Upper lobe of left lung (tissue), 6 donors: ENCODE measurements around the gene SLC6A18. TPM values are rescaled to one million over a fixed set of nuclear protein-coding genes. Genes with fewer than 3 reads are reported as not detected.

ENCODE experiments used
- ATAC-seq, 2 donors: fragments of 200-7000 bp; cut with Tn5 transposase; one replicate each; pipeline ENCODE4 v1.9.1; 2022; ENCODE audit warnings: mild to moderate bottlenecking in 2 of 2, moderate library complexity in 2 of 2; ENCODE audit not compliant: low FRiP score in 2 of 2
- DNase-seq, 2 donors: peaks; one replicate each; pipeline ENCODE4 v3.0.0-alpha.2; 2019 to 2020
- H3K27ac ChIP-seq, 4 donors: fragments of 200-600 bp; sonication (generic); one replicate each; pipeline ENCODE4 v1.5.1; 2016 to 2019
- H3K27me3 ChIP-seq, 4 donors: fragments of 200-600 bp; sonication (generic); one replicate each; pipeline ENCODE4 v1.5.1; 2017 to 2019
- H3K36me3 ChIP-seq, 4 donors: fragments of 200-600 bp; sonication (generic); one replicate each; pipeline ENCODE4 v1.5.1; 2016 to 2019
- H3K4me1 ChIP-seq, 4 donors: fragments of 200-600 bp; sonication (generic); one replicate each; pipeline ENCODE4 v1.5.1; 2018 to 2019
- H3K4me3 ChIP-seq, 4 donors: fragments of 200-600 bp; sonication (generic); one replicate each; pipeline ENCODE4 v1.5.1; 2017 to 2019; ENCODE audit warnings: mild to moderate bottlenecking in 2 of 4, moderate library complexity in 1 of 4
- H3K9me3 ChIP-seq, 4 donors: fragments of 200-600 bp; sonication (generic); one replicate each; pipeline ENCODE4 v1.5.1; 2018 to 2019
- EP300 ChIP-seq, 4 donors: sonication (generic); formaldehyde crosslinking; IDR thresholded peaks; one replicate each; pipeline ENCODE4 v1.5.1; 2017; ENCODE audit warnings: antibody characterized with exemption in 4 of 4, control low read depth in 2 of 4
- POLR2A ChIP-seq, 4 donors: fragments of 450-650 bp; IDR thresholded peaks; one replicate each; pipeline ENCODE4 v1.5.1; 2016 to 2017; ENCODE audit warnings: antibody characterized with exemption in 4 of 4, mild to moderate bottlenecking in 2 of 4
- POLR2AphosphoS5 ChIP-seq, 2 donors: sonication (generic); formaldehyde crosslinking; IDR thresholded peaks; one replicate each; pipeline ENCODE4 v1.5.1; 2017; ENCODE audit warnings: antibody characterized with exemption in 2 of 2
- WGBS, 2 donors: methylation state at CpG; one replicate each; pipeline ENCODE4 v1.1.5; 2017 to 2018; 5-methylcytosine and 5-hydroxymethylcytosine counted together
- total RNA-seq, 6 donors: library from RNA; depleted of rRNA in 4 of 6; stranded (reverse); fragments of >200 nt in 4 of 6; gene quantifications; one replicate each; pipeline versions ENCODE4 v1.1.0 to v1.2.1, GENCODE V29; 2016 to 2021
- TF ChIP-seq, protein P1 (sequence below), 6 experiments: fragments of 450-650 bp in 4 of 6; fragments of 200-600 bp in 2 of 6; sonication (generic) in 2 of 6; IDR thresholded peaks; one replicate each; pipeline ENCODE4 v1.5.1; 2016 to 2019; ENCODE audit warnings: antibody characterized with exemption in 6 of 6
- donor health status: DM: no; HTN: no; CAD: no; lungs with moderate emphysema.
- donor health status: DM: no; HTN: yes; CAD: no; lungs with severe emphysema.

SLC6A18 gene, protein sequence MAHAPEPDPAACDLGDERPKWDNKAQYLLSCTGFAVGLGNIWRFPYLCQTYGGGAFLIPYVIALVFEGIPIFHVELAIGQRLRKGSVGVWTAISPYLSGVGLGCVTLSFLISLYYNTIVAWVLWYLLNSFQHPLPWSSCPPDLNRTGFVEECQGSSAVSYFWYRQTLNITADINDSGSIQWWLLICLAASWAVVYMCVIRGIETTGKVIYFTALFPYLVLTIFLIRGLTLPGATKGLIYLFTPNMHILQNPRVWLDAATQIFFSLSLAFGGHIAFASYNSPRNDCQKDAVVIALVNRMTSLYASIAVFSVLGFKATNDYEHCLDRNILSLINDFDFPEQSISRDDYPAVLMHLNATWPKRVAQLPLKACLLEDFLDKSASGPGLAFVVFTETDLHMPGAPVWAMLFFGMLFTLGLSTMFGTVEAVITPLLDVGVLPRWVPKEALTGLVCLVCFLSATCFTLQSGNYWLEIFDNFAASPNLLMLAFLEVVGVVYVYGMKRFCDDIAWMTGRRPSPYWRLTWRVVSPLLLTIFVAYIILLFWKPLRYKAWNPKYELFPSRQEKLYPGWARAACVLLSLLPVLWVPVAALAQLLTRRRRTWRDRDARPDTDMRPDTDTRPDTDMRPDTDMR
- not detected for total RNA-seq

DNA sequence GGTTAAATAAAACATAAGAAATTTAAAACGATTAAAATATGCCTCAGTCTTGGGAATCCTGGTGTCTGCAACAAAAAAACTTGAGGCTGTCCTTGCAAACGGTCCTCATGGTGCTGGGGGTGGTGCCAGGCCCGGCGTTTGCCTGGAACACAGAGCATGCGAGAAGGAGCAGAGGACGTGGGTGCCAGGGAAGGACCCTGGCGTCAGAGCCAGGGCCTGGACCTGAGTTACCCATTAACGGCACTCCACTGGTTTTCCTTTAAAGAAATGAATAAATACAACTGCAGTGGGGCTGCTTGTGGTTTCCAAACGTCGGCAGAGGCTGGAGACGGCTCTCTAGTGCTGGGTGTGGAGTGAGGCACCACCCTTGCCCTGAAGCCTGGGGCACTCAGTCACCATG is at the start of gene SLC6A18:
Gene SLC6A18 (plus strand): TSS at position 301 of the 400 bp plus-strand sequence. CDS start 97 bp downstream, at position 398.
- WGBS, 2 donors: 60 to 69% methylated on average over 11 of the region's 11 CpGs
- peak in 1 of 2 donors; percentile 29 for DNase-seq
- no peak for TF ChIP-seq POLR2AphosphoS5 (IDR thresholded peaks at IDR 0.05)
- TF ChIP-seq, protein P1, sequence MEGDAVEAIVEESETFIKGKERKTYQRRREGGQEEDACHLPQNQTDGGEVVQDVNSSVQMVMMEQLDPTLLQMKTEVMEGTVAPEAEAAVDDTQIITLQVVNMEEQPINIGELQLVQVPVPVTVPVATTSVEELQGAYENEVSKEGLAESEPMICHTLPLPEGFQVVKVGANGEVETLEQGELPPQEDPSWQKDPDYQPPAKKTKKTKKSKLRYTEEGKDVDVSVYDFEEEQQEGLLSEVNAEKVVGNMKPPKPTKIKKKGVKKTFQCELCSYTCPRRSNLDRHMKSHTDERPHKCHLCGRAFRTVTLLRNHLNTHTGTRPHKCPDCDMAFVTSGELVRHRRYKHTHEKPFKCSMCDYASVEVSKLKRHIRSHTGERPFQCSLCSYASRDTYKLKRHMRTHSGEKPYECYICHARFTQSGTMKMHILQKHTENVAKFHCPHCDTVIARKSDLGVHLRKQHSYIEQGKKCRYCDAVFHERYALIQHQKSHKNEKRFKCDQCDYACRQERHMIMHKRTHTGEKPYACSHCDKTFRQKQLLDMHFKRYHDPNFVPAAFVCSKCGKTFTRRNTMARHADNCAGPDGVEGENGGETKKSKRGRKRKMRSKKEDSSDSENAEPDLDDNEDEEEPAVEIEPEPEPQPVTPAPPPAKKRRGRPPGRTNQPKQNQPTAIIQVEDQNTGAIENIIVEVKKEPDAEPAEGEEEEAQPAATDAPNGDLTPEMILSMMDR (IDR thresholded peaks at IDR 0.05): no peak
- TF ChIP-seq POLR2A (IDR thresholded peaks at IDR 0.05): no peak
- no peak for TF ChIP-seq EP300 (IDR thresholded peaks at IDR 0.05)
- peaks cover 0 to 5% (median 0%) of the 10 kb centered on the region in 4 donors for H3K4me1 ChIP-seq
- H3K27me3 ChIP-seq: no peaks in the 10 kb centered on the region
- ATAC-seq: no peak
- H3K36me3 ChIP-seq: no peaks in the 10 kb centered on the region
- H3K4me3 ChIP-seq: no peak within 1 kb of the TSS
- H3K27ac ChIP-seq: no peak within 1 kb of the TSS
- H3K9me3 ChIP-seq: no peaks in the 10 kb centered on the region

DNA sequence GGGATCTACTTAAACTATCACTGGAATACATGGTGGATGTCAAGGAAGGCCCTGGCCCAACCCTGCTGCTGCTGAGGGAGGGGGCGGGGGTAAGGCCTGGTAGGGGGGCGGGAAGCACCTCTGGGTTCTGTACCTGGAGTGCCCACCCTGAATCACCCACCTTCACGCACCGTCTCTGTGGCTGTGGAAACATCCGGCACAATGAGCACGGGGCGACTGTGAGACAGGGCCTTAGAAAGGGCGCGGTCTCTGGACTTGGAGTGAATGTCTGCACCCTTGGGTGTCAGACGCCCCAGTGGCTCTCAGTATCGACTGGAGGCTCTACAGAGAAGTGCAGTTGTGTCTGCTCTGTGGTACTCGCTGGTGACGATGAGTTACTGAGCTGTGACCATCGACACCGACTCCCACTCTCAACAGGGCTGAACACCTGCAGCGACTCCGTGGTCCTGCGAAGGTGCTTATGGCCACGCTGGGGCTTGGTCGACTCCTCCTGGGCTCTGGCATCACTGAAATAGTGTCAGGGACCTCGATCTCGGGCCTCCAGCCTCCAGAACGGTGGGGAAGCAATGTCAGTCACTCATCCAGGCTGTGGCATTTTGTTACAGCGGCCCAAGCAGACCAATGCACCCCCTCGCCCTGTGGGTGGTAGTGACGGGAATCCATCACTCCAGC is 49.2 kb upstream of the SLC6A18 start:
- WGBS, 2 donors: 81 to 92% methylated on average over 9 to 26 of the region's 26 CpGs
- peaks cover 0 to 8% (median 0%) of the 10 kb centered on the region in 4 donors for H3K4me1 ChIP-seq
- TF ChIP-seq EP300 (IDR thresholded peaks at IDR 0.05): no peak
- TF ChIP-seq POLR2A (IDR thresholded peaks at IDR 0.05): no peak
- no peak for TF ChIP-seq POLR2AphosphoS5 (IDR thresholded peaks at IDR 0.05)
- TF ChIP-seq, protein P1 (IDR thresholded peaks at IDR 0.05): no peak
- H3K27me3 ChIP-seq: no peaks in the 10 kb centered on the region
- no peak overlapping the region for H3K27ac ChIP-seq
- no peak overlapping the region for H3K4me3 ChIP-seq
- ATAC-seq (no peak), DNase-seq (peak in 1 of 2 donors; percentile 23)
- H3K9me3 ChIP-seq: no peaks in the 10 kb centered on the region
- H3K36me3 ChIP-seq: no peaks in the 10 kb centered on the region

DNA sequence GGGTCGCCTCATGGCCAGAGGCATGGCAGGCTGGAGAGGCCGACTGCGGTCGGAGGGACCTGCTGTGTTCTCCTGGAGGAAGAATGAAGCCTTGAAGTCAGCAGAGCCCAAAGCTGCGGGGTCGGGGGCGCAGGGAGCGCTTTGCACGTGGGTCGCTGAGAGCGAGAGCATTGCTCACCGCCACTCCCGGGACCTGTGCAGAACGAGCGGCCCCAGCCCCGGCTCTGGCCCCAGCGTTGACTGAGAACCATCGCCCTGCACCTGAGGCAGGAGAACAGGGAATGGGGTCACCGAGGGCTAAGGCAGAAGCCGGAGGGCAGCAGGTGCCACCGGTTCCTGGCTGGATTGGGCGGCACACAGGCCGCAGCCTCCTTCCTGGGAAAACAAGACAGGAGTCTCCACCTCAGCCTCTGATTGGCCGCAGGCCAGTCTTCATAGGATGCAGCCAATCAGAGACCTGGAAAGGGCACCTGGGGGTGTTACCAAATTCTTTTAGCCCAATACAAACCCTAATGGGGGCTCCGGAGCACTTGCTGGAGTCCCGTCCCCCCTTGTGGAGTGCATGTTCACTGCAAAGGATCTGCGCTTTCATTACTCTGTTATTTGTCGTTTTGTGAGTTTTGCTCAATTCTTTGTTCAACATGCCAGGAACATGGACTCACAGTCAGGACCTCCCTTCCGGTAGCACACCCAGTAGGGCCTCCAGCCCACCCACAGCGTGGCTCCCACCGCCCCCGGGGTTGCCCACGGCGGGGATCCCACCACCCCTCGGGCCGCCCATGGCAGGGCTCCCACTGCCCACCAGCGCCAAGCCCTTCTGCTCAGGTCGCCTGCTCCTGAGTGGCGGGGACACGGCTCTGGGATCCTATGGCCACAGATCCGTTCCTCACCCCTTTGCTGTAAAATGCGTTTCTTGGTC is 48.4 kb upstream of the SLC6A18 start:
- Histone ChIP-seq H3K27ac (no peak overlapping the region), H3K9me3 (no peaks in the 10 kb centered on the region), H3K27me3 (no peaks in the 10 kb centered on the region), H3K36me3 (no peaks in the 10 kb centered on the region), H3K4me1 (peaks cover 0 to 8% (median 0%) of the 10 kb centered on the region in 4 donors), H3K4me3 (no peak overlapping the region)
- peak in 1 of 2 donors; percentile 81 for DNase-seq
- 86 to 87% methylated on average over 30 to 41 of the region's 42 CpGs for WGBS, 2 donors
- TF ChIP-seq, protein P1 (IDR thresholded peaks at IDR 0.05): no peak
- TF ChIP-seq POLR2AphosphoS5 (IDR thresholded peaks at IDR 0.05): no peak
- no peak for TF ChIP-seq POLR2A (IDR thresholded peaks at IDR 0.05)
- no peak for TF ChIP-seq EP300 (IDR thresholded peaks at IDR 0.05)
- no peak for ATAC-seq

DNA sequence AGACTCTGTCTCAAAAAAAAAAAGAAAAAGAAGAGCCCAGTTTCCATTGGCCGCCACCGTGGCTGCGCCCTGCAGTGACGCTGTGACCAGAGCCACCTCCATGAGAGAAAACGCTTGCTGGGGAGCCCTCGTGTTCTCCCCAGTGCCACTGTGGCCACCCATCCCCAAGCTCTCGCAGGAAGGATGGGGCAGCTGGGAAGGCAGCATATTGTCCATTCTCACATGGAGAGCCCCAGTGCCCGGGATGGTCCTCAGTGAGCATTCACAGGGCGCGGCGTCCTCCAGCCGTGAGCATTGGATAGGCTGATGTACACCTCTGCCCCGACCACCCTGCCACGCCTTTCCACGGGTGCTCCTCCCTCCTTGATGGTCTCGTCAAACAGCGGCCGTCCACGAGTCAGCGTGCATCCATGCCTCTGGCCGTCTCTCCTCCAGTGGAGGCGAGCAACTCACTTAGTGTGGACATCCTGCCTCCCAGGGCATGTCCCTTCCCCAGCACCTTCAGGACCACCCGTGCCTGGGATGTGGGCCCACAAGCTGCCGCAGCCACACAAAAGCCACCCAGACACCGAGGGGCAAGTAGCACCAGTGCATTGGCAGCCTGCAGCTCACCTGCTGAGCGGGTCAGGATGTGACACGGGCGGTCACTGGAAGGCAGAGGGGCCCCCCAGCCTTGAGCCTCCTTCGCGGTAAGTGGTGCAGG is 47.2 kb upstream of the SLC6A18 start:
- Histone ChIP-seq H3K4me1 (peaks cover 0 to 8% (median 0%) of the 10 kb centered on the region in 4 donors), H3K27me3 (no peaks in the 10 kb centered on the region), H3K4me3 (no peak overlapping the region), H3K27ac (no peak overlapping the region), H3K36me3 (no peaks in the 10 kb centered on the region), H3K9me3 (no peaks in the 10 kb centered on the region)
- ATAC-seq (no peak), DNase-seq (peak in 1 of 2 donors; percentile 63)
- TF ChIP-seq EP300 (IDR thresholded peaks at IDR 0.05) (no peak), POLR2A (IDR thresholded peaks at IDR 0.05) (no peak), POLR2AphosphoS5 (IDR thresholded peaks at IDR 0.05) (no peak)
- TF ChIP-seq, protein P1 (IDR thresholded peaks at IDR 0.05): no peak
- 82 to 85% methylated on average over 6 to 21 of the region's 30 CpGs for WGBS, 2 donors
